HG03064 (cell line): ENCODE results near the gene TCEAL7.

ENCODE experiments used
- ATAC-seq: cut with Tn5 transposase; IDR thresholded peaks from one replicate; pipeline ENCODE4 v1.9.1; 2021; ENCODE audit warnings: low read depth; ENCODE audit not compliant: unreplicated experiment

The TCEAL7 gene

DNA sequence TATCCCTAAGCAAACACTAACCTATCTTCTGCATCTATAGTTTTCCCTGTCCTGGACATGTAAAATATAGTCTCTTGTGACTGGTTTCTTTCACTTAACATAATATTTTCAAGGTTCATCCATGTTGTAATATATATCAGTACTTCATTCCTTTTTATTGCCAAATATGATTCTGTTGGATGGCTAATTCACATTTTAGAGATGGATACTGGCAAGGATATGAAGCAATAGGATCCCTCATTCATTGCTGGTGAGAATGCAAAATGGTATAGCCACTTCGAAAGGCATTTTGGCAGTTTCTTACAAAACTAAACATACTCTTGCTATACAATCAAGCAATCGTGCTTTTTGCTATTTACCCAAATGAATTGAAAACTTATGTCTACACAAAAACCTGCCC, 33.0 kb downstream of the TCEAL7 start:
- ATAC-seq, result no peak

DNA sequence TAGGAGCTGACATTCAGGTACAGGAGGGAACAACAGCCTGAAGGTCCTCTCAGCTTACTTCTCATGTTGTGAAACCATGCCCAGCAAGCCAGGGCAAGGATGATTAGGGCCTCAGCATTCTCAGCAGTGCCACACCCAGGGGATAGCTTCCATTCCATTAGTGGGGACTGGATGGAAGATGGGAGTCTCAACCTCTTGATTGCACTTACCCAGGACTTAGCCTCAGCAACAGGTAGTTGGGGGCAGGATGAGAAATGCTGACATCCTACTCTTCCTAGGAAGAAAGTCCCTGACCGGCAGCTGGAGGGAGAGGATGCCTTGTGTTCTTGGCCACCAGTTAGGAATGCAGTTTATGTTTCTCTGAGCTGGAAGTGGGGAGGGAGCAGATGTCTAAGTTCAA, 37.5 kb downstream of the TCEAL7 start:
- no peak for ATAC-seq

- ATAC-seq, result no peak
Measured at GRCh38 chrX:103369479-103369878, 39.4 kb downstream of the TCEAL7 start.

- no peak for ATAC-seq
Measured at GRCh38 chrX:103372886-103373285, 42.8 kb downstream of the TCEAL7 start.

- no peak for ATAC-seq
Measured at GRCh38 chrX:103373581-103373980, 43.5 kb downstream of the TCEAL7 start.

DNA sequence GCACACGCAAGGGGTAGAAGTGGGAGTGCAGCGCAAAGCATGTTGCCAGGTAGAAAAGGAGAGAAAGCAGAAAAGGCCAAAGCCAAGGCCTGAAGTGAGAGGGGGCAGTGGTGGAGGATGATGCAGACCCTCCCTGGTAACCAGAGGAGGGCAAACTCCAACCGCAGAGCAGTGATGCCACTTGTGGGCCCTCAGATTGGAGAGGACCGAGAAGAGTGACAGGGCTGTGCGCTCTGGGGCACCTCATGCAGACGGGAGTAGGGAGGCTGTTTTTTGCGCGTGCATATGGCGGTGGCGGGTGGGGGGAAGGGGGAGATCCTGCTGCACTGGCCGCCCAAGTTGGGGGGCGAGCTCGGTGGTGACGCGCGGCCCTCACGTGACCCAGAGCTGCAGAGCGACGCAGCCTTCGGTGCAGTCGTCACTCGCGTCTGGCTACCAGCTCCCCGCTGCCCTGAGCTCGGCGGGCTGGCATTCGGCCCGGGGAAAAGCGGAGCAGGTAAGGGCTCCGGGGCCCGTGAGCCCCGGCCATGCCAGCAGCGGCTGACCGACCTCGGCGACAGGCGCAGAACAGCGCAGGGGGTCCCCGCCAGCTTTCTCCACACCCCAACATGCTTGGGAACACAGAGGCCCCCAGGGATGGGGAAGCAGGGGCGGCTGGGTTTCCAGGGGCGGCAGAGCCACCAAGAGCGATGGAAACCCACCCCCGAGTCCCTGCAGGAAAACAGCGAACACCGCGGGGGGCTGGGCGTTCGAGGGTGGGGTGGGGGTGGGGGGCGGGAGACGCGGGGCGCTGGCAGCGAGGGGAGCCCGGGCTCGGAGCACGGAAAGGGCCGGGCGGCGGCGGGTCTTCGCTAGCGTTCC, 46.3 kb downstream of the TCEAL7 start, which contains the start of gene BEX3:
Gene BEX3 (plus strand): TSS at position 421 of the 861 bp plus-strand sequence. CDS start 984 bp downstream, outside the sequence.
- ATAC-seq, result no peak

DNA sequence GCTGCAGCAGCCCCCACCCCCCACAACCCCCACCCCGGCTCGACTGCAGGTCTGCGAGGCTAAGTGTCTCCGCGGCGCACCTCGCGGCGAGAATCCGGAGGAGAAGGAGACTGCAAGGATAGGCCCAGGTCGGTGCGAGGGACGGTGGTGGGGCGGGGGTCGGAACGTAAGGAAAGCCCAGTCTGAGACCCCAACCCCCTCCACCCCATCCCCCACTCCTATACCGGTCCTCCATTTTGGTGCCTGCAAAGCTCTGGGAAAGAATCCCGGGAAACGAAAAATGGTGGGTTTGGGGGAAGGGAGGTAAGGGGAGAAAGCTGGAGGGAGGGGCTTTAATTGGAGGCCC, 46.9 kb downstream of the TCEAL7 start:
- no peak for ATAC-seq

DNA sequence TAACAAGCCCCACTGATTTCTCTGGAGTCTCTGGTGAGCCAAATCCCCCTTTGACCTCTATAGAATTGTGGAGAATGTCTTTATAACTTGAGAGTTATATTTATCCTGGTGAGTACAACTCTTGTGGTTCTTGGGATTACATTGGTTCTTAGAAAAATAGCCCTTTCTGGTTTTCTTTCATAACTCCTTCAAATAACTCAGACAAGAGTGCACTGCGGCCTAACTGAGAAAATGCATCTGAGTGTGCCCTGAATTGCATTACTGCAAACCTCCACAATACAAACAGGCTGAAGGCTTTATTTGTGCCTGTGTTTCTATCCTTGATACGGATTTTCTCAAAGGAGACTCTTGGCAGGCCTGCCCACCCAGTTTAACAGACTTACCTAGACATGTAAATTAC, 49.0 kb downstream of the TCEAL7 start:
- ATAC-seq, result no peak
